Measurements from ENCODE around the gene RSPO3. TPM values are rescaled to one million over a fixed set of nuclear protein-coding genes. Genes with fewer than 3 reads are reported as not detected.

Gene RSPO3
- total RNA-seq, 1 experiment from 2014 or later = not detected

GRCh38 chr6:127073222-127073621 is 45.2 kb upstream of the RSPO3 start:
- Histone ChIP-seq H3K4me2 (ENCODE audit: low read length) (no peak overlapping the region), H2AFZ (ENCODE audit: low read depth, low read length, poor library complexity, severe bottlenecking) (no peak overlapping the region), H3K4me1 (ENCODE audit: control insufficient read depth in 1 of 2, insufficient read depth in 2 of 2, low read length in 2 of 2) (no peaks in the 10 kb centered on the region), H3K9me2 (ENCODE audit: insufficient read depth) (no peaks in the 10 kb centered on the region), H4K20me1 (ENCODE audit: insufficient read depth) (no peaks in the 10 kb centered on the region), H3K27me3 (ENCODE audit: insufficient read depth, low read length) (no peaks in the 10 kb centered on the region), H3K27ac (ENCODE audit: low read depth, low read length) (no peak overlapping the region), H3K4me3 (replicated peaks in 1 of 2; ENCODE audit: low read depth in 1 of 2, low read length in 2 of 2) (no peak overlapping the region), H3K79me2 (ENCODE audit: insufficient read depth, low read length) (no peaks in the 10 kb centered on the region), H3K9me3 (ENCODE audit: control insufficient read depth in 1 of 2, insufficient read depth in 1 of 2, low read depth in 1 of 2, low read length in 2 of 2) (no peaks in the 10 kb centered on the region), H3K9ac (ENCODE audit: low read length) (no peak overlapping the region), H3K36me3 (ENCODE audit: control insufficient read depth in 1 of 2, insufficient read depth in 2 of 2, low read length in 2 of 2) (no peaks in the 10 kb centered on the region)
- BruUV-seq (replicated peaks) = no TSS peak
- DNase-seq (ENCODE audit: low read depth, low spot score) (no peak), ATAC-seq (no peak)
- POLR2A ChIA-PET = no interaction called here
- intact Hi-C loops (cut with micrococcal nuclease) = loop anchor here (5.0 kb wide), 1 partner anchor 271 kb away; no protein-coding TSS in a partner anchor
- CTCF ChIA-PET = no interaction called here
- RAD21 ChIA-PET (ENCODE audit: low non-redundant PET in 1 of 2, low total read pairs in 2 of 2, uncharacterized antibody in 2 of 2, unreplicated experiment in 2 of 2) = no interaction called here
- TF ChIP-seq SIN3A (IDR thresholded peaks at IDR 0.05; ENCODE audit: low read depth) (no peak), CEBPB (IDR thresholded peaks at IDR 0.05; ENCODE audit: low read depth) (no peak), ELF1 (IDR thresholded peaks at IDR 0.05; ENCODE audit: borderline replicate concordance, low read depth) (no peak), ZBTB33 (IDR thresholded peaks at IDR 0.05; ENCODE audit: extremely low read depth, insufficient replicate concordance, low read length) (no peak), POLR2A (IDR thresholded peaks at IDR 0.05; ENCODE audit: borderline replicate concordance, extremely low read depth, insufficient read depth, insufficient read length) (no peak), FOSL1 (IDR thresholded peaks at IDR 0.05; ENCODE audit: low read depth) (no peak), ATF3 (IDR thresholded peaks at IDR 0.05) (no peak), JUND (IDR thresholded peaks at IDR 0.05) (no peak), CBX3 (IDR thresholded peaks at IDR 0.05; ENCODE audit: low read depth) (no peak), CTCF (IDR thresholded peaks at IDR 0.05 in 2 of 3, conservative IDR thresholded peaks at IDR 0.05 in 1 of 3; ENCODE audit: borderline replicate concordance in 1 of 3, insufficient read depth in 1 of 3, low read depth in 2 of 3, low read length in 2 of 3) (no peak), SRF (IDR thresholded peaks at IDR 0.05; ENCODE audit: low read depth) (no peak), MAX (IDR thresholded peaks at IDR 0.05) (no peak), POLR2AphosphoS5 (IDR thresholded peaks at IDR 0.05; ENCODE audit: low read depth, low read length) (no peak), ZFX (IDR thresholded peaks at IDR 0.05) (no peak), TCF7L2 (IDR thresholded peaks at IDR 0.05; ENCODE audit: borderline replicate concordance, extremely low read depth, insufficient read depth, insufficient read length) (no peak), RAD21 (IDR thresholded peaks at IDR 0.05; ENCODE audit: low read depth) (no peak), SP1 (IDR thresholded peaks at IDR 0.05; ENCODE audit: low read depth) (no peak), EZH2phosphoT487 (IDR thresholded peaks at IDR 0.05; ENCODE audit: borderline replicate concordance) (no peak), REST (IDR thresholded peaks at IDR 0.05; ENCODE audit: low read depth) (no peak), YY1 (IDR thresholded peaks at IDR 0.05; ENCODE audit: extremely low read depth, insufficient replicate concordance, low read depth, low read length) (no peak)
